ENCODE measurements around the gene OLFML2B. TPM values are rescaled to one million over a fixed set of nuclear protein-coding genes. Genes with fewer than 3 reads are reported as not detected.

OLFML2B gene
- total RNA-seq, 1 donor from 2014 or later, result 1.7 TPM

DNA sequence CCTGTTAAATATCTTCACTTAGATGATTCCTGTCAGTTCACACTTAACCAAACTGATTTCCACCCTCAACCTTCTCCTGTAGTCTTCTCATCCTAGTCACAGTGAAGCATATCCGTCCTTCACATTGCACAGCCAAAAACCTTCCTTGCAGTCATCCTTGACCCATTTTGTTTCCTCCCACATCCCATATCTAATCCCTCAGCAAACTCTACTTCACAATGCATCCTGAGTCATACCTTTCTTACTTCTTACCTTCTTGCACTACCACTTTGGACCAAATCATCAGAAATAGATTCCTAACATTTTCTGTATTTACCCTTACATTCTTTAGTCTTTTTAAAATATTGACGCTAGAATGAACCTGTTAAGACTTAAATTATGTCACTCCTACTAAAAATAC, 86.9 kb downstream of the OLFML2B start:
- H3K4me3 ChIP-seq (ENCODE audit: low read depth, low read length), result no peak overlapping the region
- DNase-seq (ENCODE audit: low read depth), result no peak
- TF ChIP-seq, protein P1, sequence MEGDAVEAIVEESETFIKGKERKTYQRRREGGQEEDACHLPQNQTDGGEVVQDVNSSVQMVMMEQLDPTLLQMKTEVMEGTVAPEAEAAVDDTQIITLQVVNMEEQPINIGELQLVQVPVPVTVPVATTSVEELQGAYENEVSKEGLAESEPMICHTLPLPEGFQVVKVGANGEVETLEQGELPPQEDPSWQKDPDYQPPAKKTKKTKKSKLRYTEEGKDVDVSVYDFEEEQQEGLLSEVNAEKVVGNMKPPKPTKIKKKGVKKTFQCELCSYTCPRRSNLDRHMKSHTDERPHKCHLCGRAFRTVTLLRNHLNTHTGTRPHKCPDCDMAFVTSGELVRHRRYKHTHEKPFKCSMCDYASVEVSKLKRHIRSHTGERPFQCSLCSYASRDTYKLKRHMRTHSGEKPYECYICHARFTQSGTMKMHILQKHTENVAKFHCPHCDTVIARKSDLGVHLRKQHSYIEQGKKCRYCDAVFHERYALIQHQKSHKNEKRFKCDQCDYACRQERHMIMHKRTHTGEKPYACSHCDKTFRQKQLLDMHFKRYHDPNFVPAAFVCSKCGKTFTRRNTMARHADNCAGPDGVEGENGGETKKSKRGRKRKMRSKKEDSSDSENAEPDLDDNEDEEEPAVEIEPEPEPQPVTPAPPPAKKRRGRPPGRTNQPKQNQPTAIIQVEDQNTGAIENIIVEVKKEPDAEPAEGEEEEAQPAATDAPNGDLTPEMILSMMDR (conservative IDR thresholded peaks at IDR 0.05; ENCODE audit: low read depth, low read length), result no peak

DNA sequence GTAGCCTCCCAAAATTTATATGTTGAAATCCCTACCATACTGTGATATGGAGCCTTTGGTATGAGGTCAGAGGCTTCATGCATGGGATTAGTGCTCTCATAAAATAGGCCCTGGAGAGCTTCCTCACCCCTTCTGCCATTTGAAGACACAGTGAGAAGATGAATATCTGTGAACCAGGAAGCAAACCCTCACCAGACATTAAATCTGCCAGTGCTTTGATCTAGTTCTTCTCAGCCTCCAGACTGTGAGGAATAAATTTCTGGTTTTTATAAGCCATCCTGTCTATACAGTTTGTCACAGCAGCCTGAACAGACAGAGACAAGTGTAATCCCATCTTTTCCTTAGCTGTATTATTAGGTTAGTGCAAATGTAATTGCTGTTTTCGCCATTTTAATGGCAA, 88.4 kb downstream of the OLFML2B start:
- DNase-seq (ENCODE audit: low read depth), result no peak
- TF ChIP-seq, protein P1 (conservative IDR thresholded peaks at IDR 0.05; ENCODE audit: low read depth, low read length), result no peak
- H3K4me3 ChIP-seq (ENCODE audit: low read depth, low read length), result no peak overlapping the region

DNA sequence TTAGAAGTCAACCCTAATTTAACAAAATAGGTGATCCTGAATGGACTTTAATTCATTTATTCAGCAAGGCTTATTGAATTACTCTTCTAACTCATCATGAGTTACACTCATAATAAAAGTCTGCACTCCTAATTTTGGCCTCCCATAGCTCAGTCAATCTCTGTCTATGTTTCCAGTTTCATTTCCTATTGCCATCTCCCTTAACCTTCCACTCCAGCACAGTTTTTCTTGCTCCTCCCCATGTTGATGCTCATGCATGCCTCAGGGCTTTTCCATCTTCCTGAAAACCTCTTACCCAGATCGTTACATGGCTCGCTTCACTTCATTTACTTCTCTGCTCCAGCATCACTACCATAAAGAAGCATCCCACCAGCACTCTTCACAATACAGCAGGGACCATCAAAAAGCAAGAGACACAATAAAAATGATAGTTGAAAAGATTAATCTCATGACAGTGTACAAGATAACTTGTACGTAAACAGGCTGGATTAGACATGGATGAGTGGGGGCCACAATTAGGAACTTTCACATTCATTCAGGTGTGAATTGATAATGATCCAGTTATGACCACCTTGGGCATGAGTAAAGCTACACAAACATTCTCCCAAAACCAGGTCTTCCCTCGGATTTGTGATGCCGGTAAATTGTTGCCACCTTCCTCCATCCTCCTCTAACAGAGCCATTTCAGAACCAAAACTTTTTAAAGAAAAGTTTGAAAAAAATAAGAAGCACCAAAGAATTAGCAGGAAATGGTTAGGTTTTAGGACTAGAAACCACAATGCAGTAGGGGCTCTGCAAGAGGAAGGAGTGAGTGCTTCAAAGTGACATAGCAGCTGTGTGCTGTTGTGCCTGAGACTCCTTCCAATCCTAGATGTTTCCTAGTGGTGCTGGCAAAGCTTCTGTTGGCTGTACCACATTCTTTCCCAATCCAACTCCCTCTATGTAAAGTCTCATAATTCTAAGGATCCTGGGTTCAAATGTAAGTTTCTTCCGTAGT, 89.8 kb downstream of the OLFML2B start:
- no peak for DNase-seq (ENCODE audit: low read depth)
- TF ChIP-seq, protein P1 (conservative IDR thresholded peaks at IDR 0.05; ENCODE audit: low read depth, low read length), result no peak

More for the DNA sequence above, 89.8 kb downstream of the OLFML2B start:
- H3K4me3 ChIP-seq (ENCODE audit: low read depth, low read length), result no peak overlapping the region

Other genes with a start within 250 kb of the OLFML2B start
- 0.72 and 2.2 TPM in 2 replicates for gene NOS1AP, start 45.8 kb upstream of the OLFML2B start, total RNA-seq